ENCODE results near the gene AGBL3.
"Not testable (repeated sequence)": the region's sequence is repeated elsewhere in the genome, so short reads cannot be mapped to it uniquely, and the experiment has no call there.

AGBL3 gene

GRCh38 chr7:135078051-135078450 is 91.7 kb downstream of the AGBL3 start:
- DNase-seq: no peak

- no peak for DNase-seq
Measured at GRCh38 chr7:135079068-135079467, 92.8 kb downstream of the AGBL3 start.

DNA sequence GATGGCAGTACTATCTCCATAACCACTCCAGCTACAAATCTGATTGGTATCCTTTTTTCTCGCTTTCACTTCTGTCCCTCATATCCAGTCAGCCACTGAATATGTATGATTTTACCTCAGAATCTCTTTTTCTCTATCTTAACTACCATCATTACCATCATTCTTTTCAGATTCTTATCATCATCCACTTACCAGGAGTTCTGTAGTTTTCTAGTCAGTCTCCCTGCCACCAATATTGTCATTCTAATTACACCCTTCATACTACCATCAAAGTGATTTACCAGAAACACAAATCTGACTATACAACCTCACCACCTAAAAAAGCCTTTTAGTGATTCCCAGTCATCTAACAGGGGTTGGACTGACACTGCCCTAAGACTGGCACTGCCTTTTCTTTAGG is 96.7 kb downstream of the AGBL3 start:
- DNase-seq: no peak

DNA sequence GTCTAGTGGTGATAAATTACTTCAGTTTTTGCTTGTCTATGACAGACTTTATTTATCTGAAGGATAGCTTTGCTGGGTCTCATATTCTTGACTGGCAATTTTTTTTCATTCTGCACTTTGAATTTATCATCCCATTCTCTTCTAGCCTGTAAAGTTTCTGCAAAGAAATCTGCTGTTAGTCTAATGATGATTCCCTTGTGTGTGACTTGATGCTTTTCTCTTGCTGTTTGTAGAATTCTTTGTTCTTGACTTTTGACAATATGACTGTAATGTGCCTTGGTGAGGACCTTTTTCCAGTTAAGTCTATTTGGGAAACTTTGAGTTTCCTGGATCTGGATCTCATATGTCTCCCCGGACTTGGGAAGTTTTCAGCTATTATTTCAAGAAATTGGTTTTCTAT is 102.3 kb downstream of the AGBL3 start:
- no peak for DNase-seq

DNA sequence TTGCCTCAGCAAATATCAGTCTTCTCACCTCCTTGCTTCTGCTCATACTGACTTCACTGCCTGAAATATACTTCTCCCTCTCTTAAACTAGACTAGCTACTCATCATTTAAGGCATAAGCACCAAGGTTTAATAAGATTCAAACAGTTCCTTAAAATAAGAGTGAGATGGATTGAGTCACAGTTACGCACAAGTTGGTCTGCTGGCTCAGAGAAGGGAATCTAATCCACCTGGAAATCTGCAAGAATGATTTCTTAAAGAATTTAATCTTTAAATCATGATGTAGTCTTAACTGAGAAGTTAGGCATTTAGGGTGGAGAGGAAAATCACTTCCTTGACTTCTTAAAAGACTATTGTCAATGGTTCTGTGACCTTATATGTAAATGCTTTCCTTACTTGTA is 105.4 kb downstream of the AGBL3 start:
- no peak for DNase-seq

DNA sequence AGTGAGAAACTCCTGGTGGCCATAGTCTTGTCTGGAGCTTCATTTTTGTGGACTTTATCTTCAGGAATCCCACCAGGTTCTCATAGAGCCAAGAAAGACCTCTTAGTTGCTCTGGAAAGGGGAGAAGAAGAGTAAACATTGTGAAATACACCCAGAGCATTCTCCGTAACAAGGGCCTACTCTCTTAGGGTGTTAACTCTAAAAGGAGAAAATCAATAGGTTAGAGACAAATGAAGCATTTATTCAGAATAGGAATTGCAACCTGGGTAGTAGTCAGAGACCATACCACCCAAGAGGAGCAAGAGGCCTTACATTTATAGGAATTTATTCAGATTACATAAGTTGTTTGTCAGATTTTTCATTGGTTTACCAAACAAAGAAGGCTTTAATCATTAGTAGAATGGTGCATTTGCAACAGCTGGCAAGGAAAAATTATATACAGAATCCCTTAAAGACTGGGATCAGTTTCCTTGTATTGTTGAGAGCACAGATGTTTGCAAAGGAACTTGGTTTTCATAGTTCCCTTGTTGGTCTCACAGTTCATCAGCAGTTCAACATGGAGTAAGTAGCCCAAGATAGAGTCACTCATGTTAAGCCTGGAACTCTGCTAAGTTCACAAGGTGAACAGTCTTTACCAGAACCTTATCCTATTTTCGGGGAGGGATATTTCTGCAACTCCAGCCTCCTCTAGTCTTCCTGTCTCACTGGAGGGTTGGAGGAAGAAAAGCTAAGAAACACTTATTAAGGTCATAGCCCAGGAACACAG is 108.3 kb downstream of the AGBL3 start:
- no peak for DNase-seq

DNA sequence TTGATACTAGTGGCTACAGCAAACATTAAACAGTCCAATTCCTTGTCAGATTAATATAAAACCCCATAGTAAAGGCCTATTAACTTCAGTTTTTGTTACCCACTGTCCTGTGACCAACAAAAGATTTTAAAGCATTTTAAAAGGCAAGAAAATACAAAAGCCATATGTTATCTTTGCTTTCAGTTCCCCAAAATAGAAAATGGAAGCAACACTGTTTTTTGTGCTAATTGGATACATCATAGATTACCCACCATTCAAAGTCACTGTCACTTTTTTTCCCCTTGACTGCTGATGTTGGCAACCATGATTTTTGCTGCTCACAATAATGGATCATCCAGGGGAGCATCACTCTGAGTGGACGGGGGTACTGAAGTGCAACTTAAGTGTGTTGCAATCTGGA is 109.1 kb downstream of the AGBL3 start:
- DNase-seq: no peak

DNA sequence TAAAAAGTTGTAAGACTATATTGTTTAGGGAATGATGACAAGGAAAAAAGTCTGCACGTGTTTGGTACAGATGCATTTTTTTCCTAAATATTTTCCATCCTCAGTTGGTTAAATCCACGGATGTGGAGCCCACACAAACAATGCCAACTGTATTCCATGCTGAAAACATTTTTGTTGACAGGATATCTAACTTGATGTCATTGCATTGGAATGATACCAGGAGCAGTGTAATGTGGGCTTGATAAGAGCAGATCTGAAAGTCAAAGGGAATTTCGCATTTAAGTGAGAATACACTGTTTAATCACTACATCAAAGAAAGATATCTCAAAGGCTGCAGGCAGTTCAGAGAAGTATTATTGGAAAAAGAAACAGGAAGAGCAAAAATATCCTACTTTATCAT is 112.1 kb downstream of the AGBL3 start:
- no peak for DNase-seq

- no peak for DNase-seq
Measured at GRCh38 chr7:135100856-135101255, 114.5 kb downstream of the AGBL3 start.

DNA sequence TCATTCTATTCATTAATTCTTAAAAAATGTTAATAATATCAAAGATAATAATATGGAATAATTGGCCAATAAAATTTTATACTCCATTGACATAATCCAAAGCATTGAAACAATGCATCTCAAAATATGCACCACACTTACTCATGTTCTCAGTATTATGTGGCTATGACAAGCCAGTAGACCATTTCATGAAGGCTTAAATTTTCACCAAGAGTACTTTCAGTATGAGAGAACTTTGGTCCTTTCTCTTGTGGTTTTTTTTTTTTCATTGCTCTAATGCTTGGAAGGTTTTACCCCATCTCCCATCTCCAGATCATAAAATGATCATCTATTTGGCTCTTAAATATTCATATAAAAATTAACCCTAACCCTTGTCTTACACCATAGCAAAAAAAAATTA is 116.1 kb downstream of the AGBL3 start:
- DNase-seq: no peak

DNA sequence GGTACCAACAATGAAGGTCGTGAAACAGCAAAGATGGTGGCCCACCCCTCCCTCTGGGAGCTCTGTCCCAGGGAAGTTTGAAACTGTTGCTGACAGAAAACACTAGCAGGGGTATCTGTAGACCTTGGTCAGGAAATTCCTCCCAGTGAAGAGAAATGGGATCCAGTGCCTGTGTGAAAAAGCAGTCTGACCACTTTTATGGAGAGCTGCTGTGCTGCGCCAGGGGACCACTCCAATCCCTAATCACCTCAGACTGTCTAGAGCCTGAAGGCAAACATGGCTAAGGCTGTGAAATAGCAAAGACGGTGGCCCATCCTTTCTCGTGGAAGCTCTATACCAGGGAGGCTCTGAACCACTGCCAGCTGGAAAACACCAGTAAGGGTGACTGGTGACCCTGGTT is 123.3 kb downstream of the AGBL3 start:
- DNase-seq: no peak

DNA sequence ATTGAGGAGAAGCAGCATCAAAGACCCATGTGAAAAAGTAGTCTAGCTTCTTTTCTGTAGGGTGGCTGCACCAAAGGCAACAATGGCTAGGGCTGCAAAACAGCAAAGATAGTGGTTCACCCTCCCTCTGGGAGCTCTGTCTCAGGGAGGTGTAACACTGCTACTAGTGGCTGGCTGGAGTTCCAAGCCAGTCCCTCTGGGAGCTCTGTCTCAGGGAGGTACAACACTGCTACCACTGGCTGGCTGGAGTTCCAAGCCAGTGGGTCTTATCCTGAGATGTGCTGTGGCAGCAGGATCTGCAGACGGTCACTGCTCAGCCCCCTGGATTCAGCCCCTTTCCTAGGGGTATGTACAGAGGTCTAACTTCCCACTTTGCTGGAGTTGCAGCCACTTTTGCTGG is 123.7 kb downstream of the AGBL3 start:
- DNase-seq: no peak

GRCh38 chr7:135111379-135111778 is 125.1 kb downstream of the AGBL3 start:
- DNase-seq: no peak

GRCh38 chr7:135114622-135115021 is 128.3 kb downstream of the AGBL3 start:
- DNase-seq: no peak

- DNase-seq: no peak
Measured at GRCh38 chr7:135117096-135117495, 130.8 kb downstream of the AGBL3 start.

DNA sequence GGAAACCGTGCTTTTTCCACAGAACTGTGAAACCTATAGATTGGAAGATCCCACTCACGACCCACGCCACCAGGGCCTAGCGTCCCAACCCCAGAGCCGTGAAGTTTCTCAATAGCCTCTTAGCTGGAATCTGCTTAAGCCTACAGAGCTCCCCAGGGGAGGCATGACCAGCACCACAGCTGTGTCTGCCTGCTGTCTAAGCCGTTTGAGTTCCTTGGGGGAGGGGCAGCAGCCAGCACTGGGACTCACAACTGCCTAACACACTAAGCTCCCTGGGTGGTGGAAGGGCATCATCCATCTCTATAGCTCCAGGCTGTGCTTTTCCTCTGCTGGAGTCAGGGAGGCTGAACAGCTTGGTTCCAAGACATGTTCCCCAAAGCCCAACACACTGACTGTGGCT is 135.6 kb downstream of the AGBL3 start:
- DNase-seq: no peak

DNA sequence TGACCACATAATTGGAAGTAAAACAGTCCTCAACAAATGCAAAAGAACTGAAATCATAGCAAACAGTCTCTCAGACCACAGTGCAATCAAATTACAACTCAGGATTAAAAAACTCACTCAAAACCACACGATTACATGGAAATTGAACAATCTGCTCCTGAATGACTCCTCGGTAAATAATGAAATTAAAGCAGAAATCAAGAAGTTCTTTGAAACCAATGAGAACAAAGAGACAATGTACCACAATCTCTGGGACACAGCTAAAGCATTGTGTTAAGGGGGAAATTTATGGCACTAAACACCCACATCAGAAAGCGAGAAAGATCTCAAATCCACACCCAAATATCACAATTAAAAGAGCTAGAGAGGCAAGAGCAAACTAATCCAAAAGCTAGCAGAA is 138.3 kb downstream of the AGBL3 start:
- not testable (repeated sequence) for DNase-seq

GRCh38 chr7:135128931-135129330 is 142.6 kb downstream of the AGBL3 start:
- no peak for DNase-seq

GRCh38 chr7:135129579-135129978 is 143.3 kb downstream of the AGBL3 start:
- DNase-seq: no peak

- no peak for DNase-seq
Measured at GRCh38 chr7:135143885-135144668, 157.8 kb downstream of the AGBL3 start.

GRCh38 chr7:135147341-135147898 is 161.1 kb downstream of the AGBL3 start:
- DNase-seq: no peak

DNA sequence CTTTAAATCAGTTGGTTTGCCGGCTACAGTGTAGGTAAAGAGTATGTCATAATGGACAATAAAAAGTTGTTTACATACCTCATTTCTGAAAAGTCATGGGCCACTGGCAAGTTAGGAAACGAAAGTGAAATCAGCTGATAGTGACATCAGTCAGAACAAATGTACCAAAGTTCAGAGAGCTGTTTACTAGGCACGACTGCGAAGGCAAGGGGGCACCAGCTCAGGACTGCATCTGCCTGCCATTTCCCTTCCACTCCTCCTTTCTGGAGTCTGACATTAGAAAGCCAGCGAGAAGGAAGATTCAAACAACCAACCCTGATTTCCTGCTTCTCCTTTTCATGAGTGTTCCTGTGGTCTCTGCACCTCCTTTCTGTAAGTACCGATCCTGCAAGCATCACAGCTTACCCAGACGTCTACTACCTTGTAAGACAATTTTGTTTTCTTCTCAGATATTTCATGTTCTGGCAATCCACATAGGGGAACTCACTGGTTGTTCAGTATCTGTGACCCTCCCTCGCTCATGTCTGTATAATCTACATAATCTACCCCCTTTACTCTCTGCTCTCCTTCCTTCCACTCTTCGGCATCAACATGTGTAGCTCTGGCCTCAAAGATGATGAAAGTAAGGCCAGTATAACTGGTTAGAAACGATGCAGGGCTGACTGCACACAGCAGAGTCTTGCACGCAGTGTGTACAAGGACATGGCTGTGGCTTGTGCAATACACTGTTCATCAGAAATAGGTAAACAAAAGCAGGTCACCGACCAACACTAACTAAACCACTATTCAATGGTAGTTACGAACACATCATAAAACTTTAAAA is 161.8 kb downstream of the AGBL3 start, which contains the start of gene TMEM140:
TMEM140 (plus strand) TSS at position 174 of the 823 bp plus-strand sequence. CDS start 16,370 bp downstream, outside the sequence.
- DNase-seq: no peak
